NCI-H2196 treated with DMSO at 0.1 percent for 48 hours (cell line): Measurements from ENCODE around the gene GPR151.

Experiments used
- DNase-seq: peaks from one replicate; lab custom pipeline; 2025; ENCODE audit not compliant: unreplicated experiment; lab: John Stamatoyannopoulos, UW

Gene GPR151

DNA sequence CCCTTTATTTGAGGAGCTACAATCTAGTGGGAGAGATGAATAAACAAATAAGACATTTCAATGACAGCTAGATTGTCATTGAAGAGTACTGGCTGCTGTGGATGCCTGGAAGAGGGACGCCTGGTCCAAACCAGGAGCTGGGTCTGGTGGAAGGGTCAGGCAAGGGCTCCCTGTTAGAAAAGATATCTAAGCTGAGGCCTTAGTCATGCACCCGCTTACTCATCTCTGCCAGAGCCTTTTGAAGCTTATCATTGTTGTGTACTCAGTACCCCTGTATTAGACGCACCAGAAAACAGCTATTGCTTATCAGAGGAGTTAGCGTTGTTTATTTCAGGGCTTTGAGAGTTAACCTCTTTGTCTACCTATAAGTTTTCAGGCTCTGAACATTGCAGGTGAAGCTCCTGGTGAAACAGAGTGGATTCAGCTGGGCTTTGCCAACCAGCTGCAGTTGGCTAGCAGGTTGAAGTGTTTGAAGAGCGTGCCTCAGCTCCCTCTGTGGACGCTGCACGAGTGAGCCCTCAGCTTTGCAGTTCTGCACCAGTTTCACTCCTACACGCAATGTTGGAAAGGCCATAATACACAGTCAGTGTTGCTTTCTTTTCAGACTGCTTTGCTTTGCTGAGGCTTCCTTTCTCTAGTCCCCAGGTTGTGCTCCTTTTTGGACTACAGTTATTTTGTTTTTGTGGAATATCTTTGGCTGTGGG is 5.6 kb upstream of the GPR151 start:
- no peak for DNase-seq

GRCh38 chr5:146520731-146521130 is 4.7 kb upstream of the GPR151 start:
- no peak for DNase-seq

- no peak for DNase-seq
Observed at GRCh38 chr5:146519554-146519953, 3.6 kb upstream of the GPR151 start.

DNA sequence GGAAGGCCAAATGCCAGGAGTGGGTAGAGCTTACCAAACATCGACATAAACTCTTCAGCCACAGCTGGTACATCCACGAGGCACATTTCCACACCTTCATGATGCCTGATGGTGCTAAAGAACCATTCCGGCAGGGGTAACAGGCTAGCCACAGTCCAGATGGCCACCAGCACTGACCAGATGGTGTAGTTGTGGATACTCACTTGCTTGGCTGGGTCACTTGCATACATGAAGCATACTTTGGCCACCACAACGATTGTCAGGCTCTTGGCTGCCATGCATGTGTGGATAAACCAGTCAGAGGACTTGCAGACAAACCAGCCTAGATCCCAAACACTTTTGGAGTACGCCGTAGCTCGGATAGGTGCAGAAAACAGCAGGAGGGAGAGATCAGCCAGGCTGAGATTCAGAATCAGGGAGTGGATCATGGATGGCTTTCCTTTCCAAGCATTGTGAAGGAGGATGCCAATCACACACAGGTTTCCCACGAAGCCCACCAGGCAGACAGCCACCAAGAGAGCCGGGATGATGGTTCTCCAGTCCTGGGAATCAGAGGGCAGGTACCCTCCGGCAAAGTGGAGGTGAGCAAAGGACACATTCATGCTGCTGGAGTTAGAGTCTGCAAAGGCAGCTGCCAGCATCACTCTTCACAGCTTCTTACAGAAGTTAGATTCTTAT is 378 bp downstream of the GPR151 start:
- no peak for DNase-seq

- DNase-seq = no peak
Observed at GRCh38 chr5:146514575-146514974, 1.4 kb downstream of the GPR151 start.

DNA sequence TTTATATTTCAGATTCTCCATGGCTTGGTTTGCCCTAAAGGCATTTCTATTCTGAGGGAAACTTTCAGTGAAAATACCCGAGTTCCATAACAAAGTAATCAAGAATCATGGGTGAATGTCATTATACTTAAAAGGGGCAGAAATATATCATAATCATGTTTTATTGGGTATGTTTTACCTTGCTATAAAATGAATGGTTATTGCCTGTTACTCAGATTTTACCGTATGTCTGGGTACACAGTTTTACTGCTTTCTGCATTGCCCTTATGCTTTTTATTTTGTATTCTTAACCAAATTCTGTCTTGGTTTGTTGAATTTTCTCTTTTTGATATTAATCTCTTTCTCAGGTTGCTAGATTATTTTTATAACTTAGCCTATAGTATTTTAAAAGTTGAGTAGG is 2.5 kb downstream of the GPR151 start:
- no peak for DNase-seq

- DNase-seq = no peak
Observed at GRCh38 chr5:146510559-146511125, 5.3 kb downstream of the GPR151 start.

DNA sequence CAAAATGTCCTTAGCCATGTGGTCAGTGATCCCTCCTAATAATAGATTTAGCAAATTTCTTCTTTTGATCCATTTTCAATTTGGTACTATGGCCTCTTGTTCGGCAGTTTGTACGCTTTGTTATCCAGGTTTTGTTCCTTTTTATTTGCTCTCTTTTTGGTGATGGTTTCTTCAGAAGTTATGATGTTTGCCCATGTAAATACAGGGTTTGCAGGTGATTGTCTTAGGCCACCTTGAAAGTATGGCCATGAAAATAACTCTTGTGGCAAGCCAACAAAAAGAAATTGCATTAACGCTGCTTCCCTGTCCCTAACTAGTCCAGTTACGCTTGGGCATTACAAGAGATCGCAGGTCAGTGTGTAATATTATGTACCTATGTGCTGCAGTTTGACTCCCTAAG is 8.6 kb downstream of the GPR151 start:
- DNase-seq = no peak

DNA sequence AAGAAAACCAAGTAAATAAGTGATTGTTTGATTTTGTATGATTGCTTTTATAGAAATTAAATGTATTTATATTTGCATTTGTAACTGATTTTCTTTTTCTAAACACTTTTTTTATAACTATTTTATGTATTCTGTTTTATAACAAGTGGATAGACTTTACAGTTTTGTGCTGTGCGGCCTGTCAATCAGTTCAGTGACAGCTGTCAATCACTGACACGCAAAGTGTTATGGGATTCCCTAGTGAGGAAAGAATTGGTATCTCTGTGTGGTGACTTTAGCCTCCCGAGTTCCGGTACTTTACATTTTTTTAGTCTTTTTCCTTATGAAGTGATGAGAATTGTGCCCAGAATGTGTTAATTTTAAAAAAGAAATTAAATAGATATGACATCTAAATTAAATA is 16.3 kb downstream of the GPR151 start:
- no peak for DNase-seq

DNA sequence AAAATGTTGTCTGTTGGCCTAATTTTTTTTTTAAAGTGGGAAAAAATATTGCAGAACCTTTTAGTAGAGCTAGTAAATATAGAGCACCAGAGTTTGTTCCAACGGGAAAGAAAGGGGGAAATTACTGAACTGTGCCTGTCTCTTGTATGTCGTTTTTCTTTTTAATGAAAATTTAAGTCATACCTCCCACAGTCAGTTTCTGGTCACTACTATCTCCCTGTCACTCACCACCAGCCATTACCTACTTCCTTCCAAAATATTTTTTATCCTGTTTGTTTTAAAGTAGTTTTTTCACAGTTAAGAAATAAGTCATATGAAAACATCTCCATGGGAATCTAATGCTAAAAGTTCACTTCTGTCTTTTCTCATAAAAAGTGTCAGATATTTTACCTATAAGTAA is 21.3 kb downstream of the GPR151 start:
- DNase-seq = no peak

DNA sequence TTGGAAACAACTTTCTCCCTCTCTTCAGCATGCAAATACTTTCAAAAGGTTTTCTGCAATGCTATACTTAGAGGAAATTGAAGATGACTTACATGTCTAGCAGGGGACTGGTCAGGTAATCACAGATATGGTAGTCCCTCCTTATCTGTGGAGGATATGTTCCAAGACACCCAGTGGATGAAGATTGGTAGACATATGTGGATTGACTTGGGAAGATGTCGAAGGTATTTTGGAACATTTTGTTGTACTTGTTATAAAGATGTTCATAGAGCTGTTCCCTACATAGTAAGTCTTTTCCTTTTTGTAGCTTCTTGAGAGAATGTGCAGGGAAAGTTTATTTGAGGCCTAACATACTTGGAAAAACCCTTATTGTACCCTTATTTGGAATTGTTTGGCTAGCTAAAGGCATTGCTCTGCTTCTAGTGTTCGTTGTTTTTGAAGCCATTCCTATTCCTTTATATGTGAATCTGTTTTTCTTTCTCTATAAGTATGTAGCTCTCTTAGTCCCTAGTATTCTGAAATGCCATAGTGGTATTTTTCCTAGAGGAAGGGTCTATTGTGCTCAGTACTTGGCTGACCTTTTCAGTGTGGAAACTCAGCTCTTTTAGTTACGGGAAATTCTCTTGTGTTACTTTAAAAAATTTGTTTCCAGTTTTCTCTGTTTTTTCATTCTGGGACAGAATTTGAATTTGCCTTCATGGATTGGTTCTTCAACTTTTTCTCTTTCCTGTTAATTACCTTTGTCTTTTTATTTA is 25.7 kb downstream of the GPR151 start:
- no peak for DNase-seq

GRCh38 chr5:146484714-146485391 is 31.1 kb downstream of the GPR151 start:
- DNase-seq = no peak

DNA sequence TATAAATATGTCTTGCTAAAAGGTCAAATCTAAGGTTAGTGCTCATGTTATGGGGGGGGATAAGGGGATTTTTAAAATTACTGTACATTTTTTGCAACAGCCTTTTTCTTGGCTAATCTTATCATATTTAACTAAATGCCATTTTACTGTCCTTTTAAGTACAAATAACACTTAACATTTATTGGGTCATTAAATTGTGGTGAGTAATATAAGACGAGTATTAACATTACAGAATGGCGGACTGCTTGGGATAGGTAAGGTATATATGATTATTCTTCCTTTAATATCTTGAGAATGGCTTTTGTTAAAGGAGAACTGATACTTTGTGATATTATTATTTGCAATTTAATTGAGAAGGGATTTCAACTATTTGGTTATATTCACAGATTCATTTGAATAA is 33.2 kb downstream of the GPR151 start:
- DNase-seq = no peak

DNA sequence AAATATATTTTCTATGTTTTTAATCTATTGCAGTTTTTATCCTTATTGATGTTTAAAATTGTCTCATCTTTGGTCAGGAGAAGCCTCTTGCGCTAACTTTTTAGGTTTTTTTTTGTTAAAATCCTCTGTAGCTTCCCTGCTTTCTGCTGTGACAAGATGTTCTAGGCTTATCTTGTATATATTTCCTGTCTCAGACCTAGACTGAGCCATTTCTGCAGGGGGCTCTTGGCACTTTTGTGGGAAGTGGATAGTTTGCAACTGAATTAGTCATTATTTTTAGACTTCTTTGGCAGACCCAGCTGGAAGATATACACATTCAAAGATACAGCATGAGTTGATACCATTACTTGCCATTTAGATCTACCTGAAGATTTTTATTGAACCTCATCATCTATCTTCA is 40.1 kb downstream of the GPR151 start:
- DNase-seq = no peak

DNA sequence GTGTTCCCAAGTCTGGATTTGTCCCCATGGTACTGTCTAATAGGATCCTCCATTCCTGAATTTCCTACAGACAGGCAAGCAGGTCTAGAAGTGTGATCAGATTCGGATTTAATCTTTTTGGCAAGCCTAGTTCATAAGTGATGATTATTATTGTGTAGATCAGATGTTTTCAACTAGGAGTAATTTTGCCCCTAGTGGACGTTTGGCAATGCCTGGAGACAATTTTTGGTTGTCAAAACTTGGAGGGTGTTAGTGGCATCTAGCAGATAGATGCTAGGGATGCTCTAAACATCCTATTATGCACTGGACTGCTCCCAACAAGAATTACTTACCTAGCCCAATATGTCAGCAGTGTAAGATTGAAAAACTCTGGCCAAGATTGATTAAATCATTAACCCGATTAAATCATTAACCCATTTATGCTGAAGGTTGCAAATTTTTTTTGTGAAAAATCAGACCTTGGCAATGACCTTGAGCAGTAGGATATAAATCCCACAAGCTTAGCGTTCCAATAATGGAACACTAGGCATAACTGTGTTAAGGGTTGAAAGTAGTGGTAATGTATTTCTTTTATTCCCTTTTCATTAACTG is 40.7 kb downstream of the GPR151 start:
- no peak for DNase-seq

- no peak for DNase-seq
Observed at GRCh38 chr5:146474065-146474464, 41.9 kb downstream of the GPR151 start.

- no peak for DNase-seq
Observed at GRCh38 chr5:146467760-146468159, 48.2 kb downstream of the GPR151 start.

- DNase-seq = no peak
Observed at GRCh38 chr5:146466521-146467349, 49.3 kb downstream of the GPR151 start.

- DNase-seq = no peak
Observed at GRCh38 chr5:146463446-146463845, 52.5 kb downstream of the GPR151 start.
